HG03439 (cell line): ENCODE data around the gene RAB3A.

Experiments
- ATAC-seq: cut with Tn5 transposase; IDR thresholded peaks from one replicate; pipeline ENCODE4 v1.9.1; 2021; ENCODE audit warnings: mild to moderate bottlenecking, moderate library complexity; ENCODE audit not compliant: unreplicated experiment

Gene RAB3A

GRCh38 chr19:18202397-18202777 is 1.5 kb downstream of the RAB3A start:
- ATAC-seq = no peak

- no peak for ATAC-seq
These were observed 5.5 kb downstream of the RAB3A start for GRCh38 chr19:18198374-18198773.

GRCh38 chr19:18197941-18198340 is 5.9 kb downstream of the RAB3A start:
- ATAC-seq = no peak

- ATAC-seq = no peak
These were observed 6.5 kb downstream of the RAB3A start for GRCh38 chr19:18197306-18197705.

GRCh38 chr19:18196511-18196845 is 7.4 kb downstream of the RAB3A start:
- no peak for ATAC-seq

- no peak for ATAC-seq
These were observed 9.1 kb downstream of the RAB3A start for GRCh38 chr19:18194554-18195238.

GRCh38 chr19:18194181-18194530 is 9.7 kb downstream of the RAB3A start:
- no peak for ATAC-seq

- ATAC-seq = peak; percentile 20
These were observed 10.3 kb downstream of the RAB3A start for GRCh38 chr19:18193388-18194180.

GRCh38 chr19:18192673-18193387 is 11.0 kb downstream of the RAB3A start, which contains the start of gene MPV17L2:
Gene MPV17L2 (plus strand): TSS chr19:18193218. CDS start chr19:18193282, 64 bp downstream.
- peak; percentile 83 for ATAC-seq

GRCh38 chr19:18191640-18192062 is 12.2 kb downstream of the RAB3A start:
- no peak for ATAC-seq

GRCh38 chr19:18190278-18190677 is 13.6 kb downstream of the RAB3A start:
- no peak for ATAC-seq

- no peak for ATAC-seq
These were observed 18.3 kb downstream of the RAB3A start for GRCh38 chr19:18185538-18185937.

GRCh38 chr19:18183529-18183928 is 20.3 kb downstream of the RAB3A start:
- no peak for ATAC-seq

- no peak for ATAC-seq
These were observed 23.9 kb downstream of the RAB3A start for GRCh38 chr19:18179957-18180356.

- ATAC-seq = no peak
These were observed 27.2 kb downstream of the RAB3A start for GRCh38 chr19:18176367-18177310.

GRCh38 chr19:18174983-18175382 is 28.9 kb downstream of the RAB3A start:
- ATAC-seq = no peak

GRCh38 chr19:18173572-18174288 is 30.1 kb downstream of the RAB3A start, which contains the start of gene IFI30:
Gene IFI30 (plus strand): TSS chr19:18173813. CDS start chr19:18173842, 29 bp downstream.
- ATAC-seq = peak; percentile 46

- no peak for ATAC-seq
These were observed 30.7 kb downstream of the RAB3A start for GRCh38 chr19:18173054-18173571.

- no peak for ATAC-seq
These were observed 31.4 kb downstream of the RAB3A start for GRCh38 chr19:18172331-18173053.
